MM.1S (cell line): ENCODE results near the gene FYN.

Experiments used
- DNase-seq: peaks from one replicate; pipeline ENCODE4 v3.0.0-alpha.2; 2015
- H2AFZ ChIP-seq: fragments of 300-600 bp; sonication (generic); 2 replicates; pipeline ENCODE4 v1.6.0; 2016; ENCODE audit warnings: antibody characterized with exemption, low read length
- H3F3A ChIP-seq: fragments of 300-600 bp; sonication (generic); 2 replicates; pipeline ENCODE4 v1.6.1; 2016; ENCODE audit warnings: mild to moderate bottlenecking, antibody characterized with exemption, low read length, moderate library complexity, mixed read lengths; ENCODE audit not compliant: insufficient read depth
- H3K27ac ChIP-seq: fragments of 300-600 bp; sonication (generic); 2 replicates; pipeline ENCODE4 v1.5.1; 2016; ENCODE audit warnings: mild to moderate bottlenecking, low read length
- H3K27me3 ChIP-seq: fragments of 300-600 bp; sonication (generic); replicated peaks from 2 replicates; pipeline ENCODE4 v1.6.0; 2016; ENCODE audit warnings: low read length; ENCODE audit not compliant: insufficient read depth
- H3K36me3 ChIP-seq: fragments of 300-600 bp; sonication (generic); replicated peaks from 2 replicates; pipeline ENCODE4 v1.6.1; 2016; ENCODE audit warnings: mild to moderate bottlenecking, low read length, mixed read lengths; ENCODE audit not compliant: insufficient read depth
- H3K4me1 ChIP-seq: fragments of 300-600 bp; sonication (generic); 2 replicates; pipeline ENCODE4 v1.6.1; 2016; ENCODE audit warnings: low read length, mixed read lengths
- H3K4me2 ChIP-seq: fragments of 300-600 bp; sonication (generic); 2 replicates; pipeline ENCODE4 v1.6.0; 2016; ENCODE audit warnings: low read depth, low read length
- H3K4me3 ChIP-seq: fragments of 300-600 bp; sonication (generic); 2 replicates; pipeline ENCODE4 v1.5.1; 2016; ENCODE audit warnings: low read length, mixed read lengths
- H3K79me2 ChIP-seq: fragments of 300-600 bp; sonication (generic); 2 replicates; pipeline ENCODE4 v1.6.1; 2016; ENCODE audit warnings: mixed run types, low read length, mixed read lengths
- H3K9ac ChIP-seq: fragments of 300-600 bp; sonication (generic); 2 replicates; pipeline ENCODE4 v1.6.1; 2016; ENCODE audit warnings: low read length, mixed read lengths
- H3K9me2 ChIP-seq: fragments of 300-600 bp; sonication (generic); replicated peaks from 2 replicates; pipeline ENCODE4 v1.6.1; 2016; ENCODE audit warnings: mild to moderate bottlenecking, low read length, mixed read lengths; ENCODE audit not compliant: insufficient read depth
- H3K9me3 ChIP-seq: fragments of 300-600 bp; sonication (generic); replicated peaks from 2 replicates; pipeline ENCODE4 v1.6.1; 2016; ENCODE audit warnings: mild to moderate bottlenecking, low read length, mixed read lengths; ENCODE audit not compliant: insufficient read depth
- H4K20me1 ChIP-seq: fragments of 300-600 bp; sonication (generic); 2 replicates; pipeline ENCODE4 v1.6.1; 2016; ENCODE audit warnings: mild to moderate bottlenecking, low read length, moderate library complexity, mixed read lengths; ENCODE audit not compliant: insufficient read depth
- CTCF ChIP-seq: fragments of 300-600 bp; sonication (generic); IDR thresholded peaks from 2 replicates; pipeline ENCODE4 v1.5.1; 2016; ENCODE audit warnings: antibody characterized with exemption, low read length, mixed read lengths
- EZH2 ChIP-seq: fragments of 300-600 bp; sonication (generic); optimal IDR thresholded peaks from 2 replicates; pipeline ENCODE3; 2017; ENCODE audit warnings: low read depth, mild to moderate bottlenecking, antibody characterized with exemption, low read length, mixed read lengths
- EZH2phosphoT487 ChIP-seq: fragments of 300-600 bp; sonication (generic); IDR thresholded peaks from 2 replicates; pipeline ENCODE4 v1.6.1; 2018; ENCODE audit warnings: antibody characterized with exemption, low read length

FYN gene

GRCh38 chr6:111658462-111659154, 214.6 kb downstream of the FYN start:
- no peaks in the 10 kb centered on the region for H3K79me2 ChIP-seq
- H3K4me1 ChIP-seq: no peaks in the 10 kb centered on the region
- no peak for TF ChIP-seq CTCF
- no peak for TF ChIP-seq EZH2phosphoT487
- no peak for TF ChIP-seq EZH2
- no peak overlapping the region for H3K4me3 ChIP-seq
- H3K27ac ChIP-seq: no peak overlapping the region
- no peaks in the 10 kb centered on the region for H3K9me3 ChIP-seq
- no peaks in the 10 kb centered on the region for H3F3A ChIP-seq
- H3K36me3 ChIP-seq: no peaks in the 10 kb centered on the region
- H3K27me3 ChIP-seq: no peaks in the 10 kb centered on the region
- no peaks in the 10 kb centered on the region for H3K9me2 ChIP-seq
- no peak for DNase-seq
- H2AFZ ChIP-seq: no peak overlapping the region
- no peak overlapping the region for H3K9ac ChIP-seq
- no peaks in the 10 kb centered on the region for H4K20me1 ChIP-seq
- no peak overlapping the region for H3K4me2 ChIP-seq

- no peak for DNase-seq
- no peak overlapping the region for H3K4me2 ChIP-seq
These were observed 216.1 kb downstream of the FYN start for GRCh38 chr6:111657146-111657545.

GRCh38 chr6:111653979-111654378, 219.3 kb downstream of the FYN start:
- no peaks in the 10 kb centered on the region for H3K9me3 ChIP-seq
- H3K4me2 ChIP-seq: no peak overlapping the region
- DNase-seq: no peak

More at GRCh38 chr6:111657146-111657545, 216.1 kb downstream of the FYN start:
- no peak for TF ChIP-seq EZH2phosphoT487
- TF ChIP-seq EZH2: no peak
- no peak for TF ChIP-seq CTCF
- H3K36me3 ChIP-seq: no peaks in the 10 kb centered on the region
- no peak overlapping the region for H3K9ac ChIP-seq
- no peaks in the 10 kb centered on the region for H3K9me2 ChIP-seq
- no peaks in the 10 kb centered on the region for H3K9me3 ChIP-seq
- no peak overlapping the region for H3K27ac ChIP-seq
- no peaks in the 10 kb centered on the region for H3K79me2 ChIP-seq
- no peaks in the 10 kb centered on the region for H4K20me1 ChIP-seq
- H3K4me3 ChIP-seq: no peak overlapping the region
- H2AFZ ChIP-seq: no peak overlapping the region
- H3K4me1 ChIP-seq: no peaks in the 10 kb centered on the region
- H3K27me3 ChIP-seq: no peaks in the 10 kb centered on the region
- H3F3A ChIP-seq: no peaks in the 10 kb centered on the region

More at GRCh38 chr6:111653979-111654378, 219.3 kb downstream of the FYN start:
- Histone ChIP-seq H2AFZ (no peak overlapping the region), H4K20me1 (no peaks in the 10 kb centered on the region), H3K9ac (no peak overlapping the region), H3K79me2 (no peaks in the 10 kb centered on the region), H3K9me2 (no peaks in the 10 kb centered on the region), H3F3A (no peaks in the 10 kb centered on the region), H3K27me3 (no peaks in the 10 kb centered on the region), H3K27ac (no peak overlapping the region), H3K4me1 (no peaks in the 10 kb centered on the region), H3K36me3 (no peaks in the 10 kb centered on the region), H3K4me3 (no peak overlapping the region)
- TF ChIP-seq EZH2 (no peak), EZH2phosphoT487 (no peak), CTCF (no peak)
